Stimulated activated CD8-positive, alpha-beta memory T cell treated with anti-CD3 and anti-CD28 coated beads, Interleukin-7, amount 100 ng/mL, for 4 hours (primary cell): Measurements from ENCODE around the gene BFSP2.

Experiments used
- DNase-seq, 2 donors: peaks; one replicate each; pipeline ENCODE4 v3.0.0-alpha.2; 2020; ENCODE audit warnings: low read depth in 2 of 2

Gene BFSP2

DNA sequence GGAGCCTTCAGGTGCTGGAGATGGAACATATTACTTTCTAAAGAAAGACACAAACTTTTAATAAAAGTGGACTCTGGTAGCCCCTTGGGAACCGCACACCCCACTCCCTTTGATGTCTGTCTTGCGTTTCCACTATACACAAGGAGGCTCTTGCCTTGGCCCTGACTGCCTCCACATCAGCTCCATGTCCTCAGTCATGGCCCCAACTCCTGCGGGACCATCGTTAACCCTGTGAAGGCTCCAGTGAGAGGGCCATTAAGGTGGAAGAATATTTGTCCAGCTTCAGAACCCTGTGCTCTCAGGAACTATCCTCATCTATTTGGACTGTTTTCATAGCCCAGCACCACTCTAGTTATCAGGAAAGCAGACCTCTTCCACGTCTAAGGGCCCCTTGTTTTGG, 16.1 kb upstream of the BFSP2 start:
- DNase-seq: no peak

DNA sequence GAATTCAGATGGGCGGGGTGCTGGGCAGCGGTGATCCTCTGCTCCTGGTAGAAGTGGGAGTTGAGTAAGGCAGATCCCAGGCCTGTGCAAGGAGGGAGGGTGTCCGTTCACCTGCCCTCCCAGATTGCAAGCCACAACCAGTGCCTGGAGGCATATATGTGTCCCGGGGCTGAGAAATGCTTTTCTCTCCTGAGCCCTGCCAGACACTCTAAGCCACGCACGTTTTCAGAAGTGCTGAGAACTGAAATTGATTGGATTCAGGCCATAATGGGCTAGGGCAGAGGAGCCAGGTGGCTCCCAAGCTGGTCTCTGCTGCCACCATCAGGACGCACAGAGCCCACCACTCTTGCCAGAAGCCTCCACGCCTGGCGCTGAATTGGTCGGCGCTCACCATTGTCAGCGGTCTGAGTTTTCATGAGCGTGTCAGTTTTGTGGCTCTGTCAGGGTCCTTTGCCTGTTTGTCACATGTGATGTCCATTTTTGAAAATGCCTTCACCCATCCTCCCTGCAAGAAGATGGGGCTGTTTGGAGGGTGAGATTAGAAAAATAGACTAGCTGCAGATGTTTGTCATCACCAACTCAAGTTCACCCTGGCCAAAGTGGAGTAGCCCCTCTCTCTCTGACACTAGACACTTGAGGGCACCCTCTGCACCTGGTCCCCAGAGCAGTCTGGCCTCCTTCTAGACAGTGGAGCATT, 15.4 kb upstream of the BFSP2 start:
- no peak for DNase-seq

DNA sequence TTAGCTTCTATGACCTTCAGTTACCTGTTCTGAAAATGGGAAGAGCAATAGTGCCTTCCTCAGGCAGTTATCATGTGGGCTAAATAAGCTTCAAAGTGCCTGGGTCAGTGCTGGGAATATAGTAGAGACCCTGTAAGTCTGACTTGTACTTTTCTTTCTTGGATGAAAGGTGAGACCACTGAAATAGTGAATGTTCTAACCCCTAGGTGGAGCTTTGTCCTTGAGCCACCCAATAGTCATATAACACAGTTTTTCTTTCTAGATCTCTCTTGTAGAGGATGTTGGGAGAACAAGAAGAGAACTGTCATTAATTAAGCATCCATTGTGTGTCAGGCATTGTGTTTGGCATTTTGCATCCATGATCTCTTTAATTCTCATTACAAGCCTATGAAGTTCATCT, 13.0 kb upstream of the BFSP2 start:
- no peak for DNase-seq

DNA sequence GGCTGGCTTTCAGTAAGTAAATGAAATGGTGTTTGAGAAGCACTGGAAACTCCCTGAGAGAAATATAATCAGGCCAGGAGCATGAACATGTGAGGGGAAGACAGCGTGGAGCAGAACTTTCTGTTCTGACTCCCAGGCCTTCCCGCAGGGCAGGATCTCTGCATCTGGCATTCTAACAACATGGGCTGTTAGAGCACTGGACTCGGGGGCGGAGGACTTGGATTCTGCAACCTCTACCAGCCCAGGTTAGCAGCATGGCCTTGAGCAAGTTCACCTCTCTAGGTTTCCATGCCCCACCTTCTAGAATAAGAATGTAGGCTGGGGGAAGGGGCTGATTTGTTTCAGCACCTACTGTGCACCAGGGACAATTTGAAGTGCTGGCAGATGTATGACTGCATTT, 12.5 kb upstream of the BFSP2 start:
- DNase-seq: no peak

DNA sequence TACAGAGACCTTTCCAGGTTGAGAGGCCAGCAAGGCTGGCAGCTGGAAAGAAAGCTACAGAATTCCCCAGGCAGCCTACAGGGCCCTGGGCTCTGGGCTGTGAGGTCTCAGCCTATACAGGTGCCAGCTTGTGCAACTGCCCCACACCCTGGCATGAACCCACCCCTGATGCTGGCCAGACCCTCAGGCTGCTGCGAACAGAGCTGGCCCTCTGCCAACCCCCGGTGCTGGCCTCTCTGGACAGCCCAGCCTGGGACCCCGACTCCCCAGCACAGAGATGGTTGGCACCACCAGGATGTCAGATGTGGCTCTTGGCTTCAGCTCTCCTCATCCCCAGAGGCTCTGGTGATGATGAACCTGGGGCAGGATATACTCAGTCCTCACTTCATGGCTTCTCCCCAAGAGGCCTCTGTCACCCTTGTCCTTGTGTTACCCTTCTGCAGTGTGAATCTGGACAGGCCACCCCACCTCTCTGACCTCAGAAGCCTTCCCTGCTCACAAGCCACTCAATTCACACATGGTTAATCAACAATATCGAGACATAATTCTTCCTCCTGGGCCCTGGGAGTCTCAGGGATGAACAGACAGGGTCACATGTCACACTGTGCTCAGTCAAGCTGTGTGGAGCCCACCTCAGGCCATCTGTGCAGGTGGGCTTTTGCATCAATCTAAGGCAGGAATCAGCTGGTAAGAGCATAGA, 11.0 kb upstream of the BFSP2 start:
- DNase-seq: no peak

DNA sequence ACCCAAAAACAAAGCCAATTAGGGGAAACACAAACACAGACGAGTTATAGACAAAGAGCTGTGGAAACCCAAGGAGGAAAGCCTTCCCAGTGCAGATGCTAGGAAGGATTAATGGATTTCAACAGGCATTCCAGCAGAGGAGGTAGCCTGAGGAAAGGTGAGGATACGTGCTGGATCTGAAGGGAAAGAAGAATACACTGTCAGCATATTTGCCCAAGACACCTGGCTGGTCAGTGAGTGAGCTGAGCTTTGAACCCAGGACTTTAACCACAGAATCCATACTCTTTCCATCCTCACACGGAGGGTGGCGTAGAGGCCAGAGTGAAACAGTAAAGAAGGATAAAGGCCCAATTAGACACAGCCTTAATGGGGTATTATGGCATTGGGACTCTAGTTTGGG, 9.1 kb upstream of the BFSP2 start:
- no peak for DNase-seq

DNA sequence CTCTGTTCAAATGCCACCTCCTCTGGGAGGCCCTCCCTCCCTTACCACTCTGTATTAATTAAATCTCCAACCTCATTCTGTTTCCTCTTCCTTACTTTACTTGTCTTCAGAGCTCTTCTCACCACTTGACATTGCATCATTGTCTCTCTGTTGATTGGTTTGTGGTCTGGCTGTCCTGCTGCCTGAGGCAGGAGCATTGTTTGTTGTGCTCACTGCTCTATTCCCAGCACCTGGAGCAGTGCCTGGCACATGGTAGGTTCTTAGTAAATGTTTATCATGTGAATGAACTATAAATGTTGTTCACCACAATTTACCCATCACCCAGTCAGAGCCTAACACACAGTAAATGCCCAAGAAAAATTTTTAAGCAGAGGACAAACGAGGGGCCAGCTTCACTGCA, 6.7 kb upstream of the BFSP2 start:
- DNase-seq: no peak

DNA sequence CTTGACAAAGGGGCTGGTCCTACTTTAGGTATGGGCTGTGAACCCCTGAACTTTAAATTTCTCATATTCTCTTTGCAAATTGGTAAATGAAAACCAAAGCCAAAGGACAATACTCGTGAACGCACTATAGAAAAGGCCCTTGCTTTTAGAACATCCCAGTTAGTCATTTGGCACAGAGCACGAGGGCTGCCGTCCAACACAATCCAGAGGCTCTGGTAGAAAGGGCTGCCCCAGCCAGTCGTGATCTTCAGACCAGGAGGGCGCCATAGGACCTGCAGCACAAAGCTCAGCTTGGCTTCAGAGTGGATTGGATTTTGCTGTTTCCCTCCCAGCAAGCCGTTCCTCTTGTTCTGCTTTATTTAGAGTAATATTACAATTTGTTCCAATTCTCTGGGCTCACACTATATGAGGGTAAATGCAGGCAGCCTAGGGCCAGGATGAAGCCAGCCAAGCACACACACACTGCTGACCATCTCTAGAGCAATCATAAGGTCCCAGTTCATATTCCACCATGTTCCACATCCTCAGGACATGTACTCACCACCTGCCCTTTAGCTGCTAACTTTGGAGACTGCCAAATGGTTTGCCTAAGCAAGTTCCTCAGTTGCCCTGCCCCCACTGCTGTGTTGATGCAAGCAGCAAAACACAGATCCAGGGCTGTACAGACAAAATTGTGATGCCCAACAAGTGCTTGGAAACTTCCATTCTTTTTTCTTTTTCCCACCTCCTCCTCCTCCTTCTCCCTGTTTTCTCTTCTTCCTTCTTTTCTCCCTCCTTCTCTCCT, 6.0 kb upstream of the BFSP2 start:
- no peak for DNase-seq

DNA sequence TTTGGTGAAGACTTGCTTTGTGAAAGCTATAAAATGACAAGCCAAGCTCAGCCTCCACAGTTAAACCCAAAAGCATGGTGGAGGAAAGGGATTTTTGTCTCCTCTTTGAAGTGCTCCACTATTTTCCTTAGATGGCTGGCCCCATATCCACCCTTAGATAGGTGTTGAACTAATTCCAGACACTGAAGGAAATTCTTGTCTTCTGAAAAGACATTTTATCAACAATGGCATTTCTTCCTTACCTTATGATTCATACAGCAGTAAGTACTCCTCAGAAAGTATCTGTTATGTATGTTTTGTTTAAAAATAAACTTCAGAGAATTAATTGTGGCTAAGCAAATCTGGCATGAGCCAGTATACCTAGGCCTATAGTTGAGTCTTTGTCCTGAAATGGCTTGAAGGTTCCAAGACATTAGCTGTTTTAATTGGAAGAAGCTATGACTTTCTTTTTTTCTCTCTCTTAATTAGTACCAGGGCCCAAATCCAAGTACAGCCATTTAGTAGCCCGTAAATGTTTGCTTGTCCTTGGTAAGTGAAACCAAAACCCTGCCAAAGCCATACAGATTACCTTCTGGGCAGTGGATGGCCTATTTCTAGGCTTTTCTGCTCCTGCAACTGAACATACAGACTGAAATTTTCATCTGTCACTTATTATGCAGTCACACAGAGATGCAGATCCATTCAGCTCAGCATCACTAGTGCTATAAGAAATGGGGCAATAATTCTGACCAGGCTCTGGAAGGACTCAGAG, 5.1 kb upstream of the BFSP2 start:
- DNase-seq: no peak

DNA sequence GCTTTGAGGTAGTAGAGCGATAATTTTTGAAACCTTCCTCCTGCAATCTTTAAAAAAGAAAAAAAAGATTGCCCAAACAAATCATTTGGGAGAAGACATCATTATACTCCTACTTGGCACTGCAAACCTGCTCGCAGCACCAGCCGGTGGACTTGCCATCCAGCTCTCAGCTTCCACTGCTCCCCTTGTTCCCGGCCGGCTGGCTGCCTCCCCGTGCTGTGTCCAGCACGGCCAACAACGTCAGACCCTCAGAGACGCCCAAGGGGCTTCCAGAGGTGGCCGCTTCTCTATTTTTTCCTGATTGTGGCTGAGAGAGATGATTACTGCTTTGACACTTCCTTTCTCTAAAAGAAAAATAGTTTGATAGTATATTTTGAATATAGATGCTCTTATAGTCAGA, 3.0 kb upstream of the BFSP2 start:
- DNase-seq: no peak

DNA sequence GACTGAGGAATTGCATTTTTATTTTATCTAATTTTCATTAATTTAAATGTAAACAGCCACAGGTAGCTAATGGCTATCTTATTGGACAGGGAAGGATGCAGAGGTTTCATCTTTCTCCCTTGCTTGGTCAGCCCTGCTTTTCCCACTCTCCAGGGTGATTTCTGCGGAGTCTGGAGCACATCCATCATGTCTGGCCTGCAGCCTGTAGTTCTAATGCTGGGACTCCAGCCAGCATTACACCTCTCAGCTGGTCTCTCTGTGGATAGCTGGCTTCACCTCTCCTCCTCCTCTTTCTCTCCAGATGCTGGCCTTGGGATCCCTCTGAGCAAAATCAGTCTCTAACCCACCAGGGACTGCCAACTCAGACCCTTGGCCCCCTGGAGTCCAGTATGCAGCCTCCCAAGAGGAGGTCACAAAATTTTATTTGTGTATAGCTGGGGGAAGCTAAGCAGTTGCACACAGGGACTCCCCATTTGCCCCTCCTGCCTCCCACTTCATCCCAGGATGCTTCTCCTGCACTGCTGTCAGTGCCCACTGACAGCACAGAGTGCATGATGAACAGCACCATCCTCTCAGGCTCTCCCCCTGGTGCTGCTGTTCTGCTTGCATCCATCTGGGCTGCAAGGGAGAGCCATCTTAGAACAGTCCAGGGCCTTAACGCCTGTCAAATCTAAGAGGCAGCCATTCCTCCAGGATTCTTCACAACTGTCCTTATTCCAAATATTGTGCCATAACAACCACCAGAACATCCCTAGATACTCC, 1.7 kb downstream of the BFSP2 start:
- DNase-seq: no peak

DNA sequence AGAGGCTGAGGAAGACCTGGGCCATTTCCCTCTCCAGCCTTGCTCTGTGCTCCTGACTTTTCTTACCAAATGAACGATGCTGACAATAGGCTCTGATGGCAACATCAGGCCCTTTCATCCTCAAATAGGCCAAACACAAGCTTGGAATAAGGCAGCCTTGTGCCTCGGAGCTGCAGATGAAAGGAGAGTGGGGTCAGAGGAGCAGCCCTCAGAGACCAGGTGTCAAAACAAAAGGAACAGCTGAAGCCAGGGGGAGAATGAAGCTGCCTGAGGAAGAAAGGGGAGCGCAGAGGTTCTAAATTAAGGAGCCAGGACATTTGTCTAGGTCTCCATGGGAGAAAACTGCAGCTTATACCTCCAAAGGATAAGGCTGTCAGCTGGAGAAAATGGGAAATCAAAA, 5.1 kb downstream of the BFSP2 start:
- no peak for DNase-seq

DNA sequence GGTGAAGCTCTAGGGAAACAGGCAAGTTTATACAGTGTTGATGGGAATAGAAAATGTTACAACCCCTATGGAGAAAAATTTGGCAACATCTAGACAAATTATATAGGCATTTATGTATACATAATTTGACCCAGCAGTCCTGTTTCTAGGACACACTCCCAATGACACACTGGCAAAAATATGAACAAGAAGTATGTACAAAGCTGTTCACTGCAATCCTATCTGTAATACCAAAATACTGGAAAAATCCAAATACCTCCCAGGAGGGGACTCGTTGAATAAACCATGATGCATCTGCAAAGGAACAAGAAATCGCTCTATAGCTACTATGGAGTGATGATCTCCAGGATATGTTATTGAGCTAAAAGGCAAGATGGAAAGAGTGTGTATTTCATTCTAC, 8.5 kb downstream of the BFSP2 start:
- DNase-seq: no peak

DNA sequence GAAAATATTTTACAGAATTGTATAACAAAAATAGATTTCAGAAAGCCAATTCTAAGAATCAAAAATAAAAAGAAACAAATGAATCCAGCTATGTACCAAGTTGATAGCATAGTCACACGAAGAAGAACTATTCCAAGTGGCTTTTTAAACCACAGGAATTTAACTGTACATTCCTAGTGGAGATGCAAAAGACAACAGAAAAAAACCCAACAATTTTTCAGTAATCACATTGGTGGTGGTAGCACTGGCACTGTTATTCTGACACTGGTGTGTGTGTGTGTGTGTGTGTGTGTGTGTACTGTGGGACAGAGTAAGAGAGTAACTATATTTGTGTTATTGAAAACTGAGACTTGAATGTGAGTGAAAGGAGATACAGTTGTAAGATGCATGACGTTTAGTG, 9.1 kb downstream of the BFSP2 start:
- DNase-seq: no peak

DNA sequence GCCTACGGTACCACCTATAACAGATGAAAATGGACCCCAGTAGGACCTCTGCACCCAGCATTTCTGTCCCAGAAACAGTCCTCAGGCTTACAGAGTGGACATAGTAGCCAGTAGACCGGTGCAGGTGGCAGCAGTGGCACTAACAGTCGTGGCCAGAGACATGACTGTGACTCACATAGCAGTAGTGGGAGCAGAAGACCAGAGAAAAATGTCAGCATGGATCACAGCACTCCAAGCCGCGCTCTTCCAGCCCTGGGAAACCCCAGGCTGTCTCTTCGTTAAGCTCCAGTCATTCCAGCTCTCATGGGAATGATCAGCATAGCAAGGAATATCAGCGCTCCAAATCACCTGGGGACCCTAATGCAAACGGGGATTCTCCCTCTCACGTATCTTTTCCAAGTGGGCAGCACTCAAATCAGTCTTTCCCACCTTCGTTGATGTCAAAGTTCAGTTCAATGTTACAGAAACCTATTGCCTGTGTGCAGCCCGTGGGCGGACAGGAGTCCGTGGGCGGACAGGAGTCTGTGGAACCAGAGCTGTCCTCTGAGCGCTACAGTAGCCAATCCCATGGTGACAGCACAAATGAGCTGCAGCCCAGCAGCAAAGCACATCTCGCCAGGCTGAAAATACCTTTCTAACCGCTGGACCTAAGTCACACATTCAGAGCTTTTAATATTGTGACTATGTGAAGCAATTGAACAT, 10.5 kb downstream of the BFSP2 start:
- no peak for DNase-seq

DNA sequence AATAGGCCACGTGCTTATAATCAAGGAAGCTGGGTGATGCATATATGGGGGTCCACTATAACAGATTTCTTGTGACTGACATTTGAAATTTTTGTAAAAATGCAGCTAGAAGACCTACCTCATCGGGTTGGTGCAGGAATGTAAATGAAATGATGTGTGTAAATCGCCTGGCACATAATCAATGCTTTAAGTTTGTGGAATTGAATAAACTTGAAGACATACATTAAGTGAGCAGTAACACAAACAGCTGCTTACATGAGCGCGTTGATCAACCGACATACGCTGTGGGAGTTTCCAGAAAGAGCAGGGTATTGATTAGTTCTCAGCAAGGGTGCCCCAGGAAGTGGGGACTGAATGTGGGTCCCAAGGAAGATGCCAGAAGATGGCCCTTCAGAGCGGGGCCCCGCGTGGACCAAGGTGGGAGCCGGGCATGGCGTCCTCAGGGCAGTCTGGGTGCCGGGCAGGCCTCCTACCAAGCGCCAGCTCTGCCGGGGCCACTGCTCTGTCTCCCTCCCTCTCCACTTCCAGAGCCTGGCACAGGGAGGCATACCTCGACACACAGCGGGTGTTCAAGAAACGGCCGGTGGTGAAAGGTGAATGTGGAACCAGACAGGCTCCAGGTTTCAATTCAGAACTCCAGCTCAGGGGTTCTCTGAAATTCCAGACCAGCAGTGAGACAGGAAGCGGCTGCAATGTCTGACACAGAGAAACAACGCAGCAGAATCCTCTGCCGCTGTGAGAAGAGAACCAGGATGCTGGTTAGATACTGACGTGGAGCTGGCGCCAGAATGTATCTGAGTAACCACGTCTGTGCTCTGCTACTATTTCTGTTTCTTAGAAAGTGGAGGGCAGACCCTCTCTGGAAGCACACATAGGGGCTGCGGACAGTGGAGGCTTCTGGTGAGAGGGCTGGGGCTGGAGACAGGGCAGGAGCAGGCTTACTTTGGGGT, 12.6 kb downstream of the BFSP2 start:
- DNase-seq: no peak

DNA sequence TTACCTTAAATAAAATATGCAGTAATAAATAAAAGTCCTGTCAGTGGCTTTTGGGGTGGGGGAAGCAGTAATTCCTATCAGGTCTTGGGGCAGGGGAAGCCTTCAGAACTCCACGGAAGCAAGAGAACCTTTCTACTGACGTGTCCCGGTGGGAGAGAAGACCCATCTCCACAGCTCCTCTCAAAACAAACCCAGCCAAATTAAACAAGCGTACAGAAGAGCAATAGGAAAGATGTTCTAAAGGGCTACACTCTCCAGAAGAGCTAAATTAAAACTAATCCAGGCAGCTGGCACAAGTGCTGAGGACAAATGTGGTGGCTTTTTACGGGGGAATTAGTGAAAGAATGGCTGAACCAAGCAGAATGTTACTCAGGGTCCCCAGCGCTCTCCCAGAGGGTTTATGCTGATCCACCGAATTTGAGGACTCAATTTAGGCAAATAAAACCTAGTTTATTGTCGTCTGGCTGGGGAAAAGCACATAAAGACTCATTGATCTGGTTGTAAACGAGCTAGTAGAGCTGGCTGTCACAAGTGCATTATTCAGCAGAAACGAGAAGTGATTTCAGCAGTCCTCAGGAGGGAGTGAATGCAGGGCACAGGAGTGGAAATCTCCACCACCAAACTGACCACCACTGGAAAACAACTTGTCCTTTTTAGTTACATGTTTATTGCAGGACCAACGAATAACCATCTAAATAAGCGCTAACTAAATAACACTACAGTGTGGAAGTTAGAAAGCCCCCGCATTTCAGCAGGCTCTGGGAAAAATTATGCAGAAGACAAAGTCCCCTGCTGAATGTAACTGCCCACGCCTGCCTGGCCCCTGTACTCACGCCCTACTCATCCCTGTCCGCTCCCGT, 13.5 kb downstream of the BFSP2 start:
- DNase-seq: no peak

DNA sequence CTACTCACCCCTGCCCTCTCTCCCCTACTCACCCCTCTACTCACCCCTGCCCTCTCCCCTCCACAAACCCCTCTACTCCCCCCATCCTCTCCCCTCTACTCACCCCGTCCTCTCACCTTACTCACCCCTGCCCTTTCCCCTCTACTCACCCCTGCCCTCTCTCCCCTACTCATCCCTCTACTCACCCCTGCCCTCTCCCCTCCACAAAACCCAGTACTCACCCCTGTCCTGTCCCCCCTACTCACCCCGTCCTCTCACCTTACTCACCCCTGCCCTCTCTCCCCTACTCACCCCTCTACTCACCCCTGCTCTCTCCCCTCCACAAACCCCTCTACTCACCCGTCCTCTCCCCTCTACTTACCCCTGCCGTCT, 14.2 kb downstream of the BFSP2 start:
- DNase-seq: no peak

DNA sequence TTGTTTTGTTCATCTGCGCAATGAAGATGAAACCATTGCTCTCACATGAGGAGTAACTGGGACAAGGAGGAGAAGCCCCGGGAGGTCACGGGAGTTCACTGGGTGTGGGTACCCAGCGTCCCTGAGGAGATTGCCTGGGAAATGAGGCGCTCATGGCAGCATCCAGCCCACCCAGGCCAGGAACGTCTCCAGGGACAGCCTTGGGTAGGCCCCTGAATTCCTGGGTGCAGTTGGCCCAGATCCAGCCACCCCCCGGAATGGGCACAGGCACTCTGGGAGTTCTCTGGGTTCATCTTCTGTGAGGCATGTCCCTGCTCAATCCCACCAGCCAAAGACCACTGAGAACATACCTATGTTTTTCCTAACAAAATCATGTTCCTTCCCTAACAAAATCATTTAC, 18.5 kb downstream of the BFSP2 start:
- DNase-seq: no peak
